ENCODE measurements around the gene ENTPD1. TPM values are rescaled to one million over a fixed set of nuclear protein-coding genes. Genes with fewer than 3 reads are reported as not detected.

The ENTPD1 gene
- total and polyA plus RNA-seq, 9 of the 15 experiments (the other 6 are each of a cell fraction or from before 2014, with no cell fraction given): 0.07 to 1.5 (median 0.37) TPM

DNA sequence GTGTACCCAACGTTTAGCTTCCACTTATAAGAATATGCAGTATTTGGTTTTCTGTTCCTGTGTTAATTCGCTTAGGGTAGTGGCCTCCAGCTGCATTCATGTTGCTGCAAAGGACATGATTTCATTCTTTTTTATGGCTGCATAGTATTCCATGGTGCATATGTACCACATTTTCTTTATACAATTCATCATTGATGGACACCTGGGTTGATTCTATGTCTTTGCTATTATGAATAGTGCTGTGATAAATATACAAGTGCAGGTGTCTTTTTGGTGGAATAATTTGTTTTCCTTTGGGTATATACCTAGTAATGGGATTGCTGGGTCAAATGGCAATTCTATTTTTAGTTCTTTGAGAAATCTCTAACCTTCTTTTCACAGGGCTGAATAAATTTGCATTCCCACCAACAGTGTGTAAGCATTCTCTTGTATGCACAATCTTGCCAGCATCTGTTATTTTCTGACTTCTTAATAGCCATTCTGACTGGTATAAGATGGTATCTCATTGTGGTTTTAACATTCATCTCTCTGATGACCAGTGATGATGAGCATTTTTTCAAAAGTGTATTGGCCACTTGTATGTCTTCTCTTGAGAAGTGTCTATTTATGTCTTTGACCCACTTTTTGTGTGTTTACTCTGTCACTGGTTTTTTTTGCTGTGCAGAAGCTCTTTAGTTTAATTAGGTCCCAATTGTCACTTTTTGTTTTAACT lies 79.3 kb downstream of the ENTPD1 start:
- Histone ChIP-seq H3K27me3 (ENCODE audit: control insufficient read depth in 2 of 2, insufficient read depth in 2 of 2, low read length in 2 of 2) (no peaks in the 10 kb centered on the region), H3K36me3 (ENCODE audit: control insufficient read depth, insufficient read depth, low read length) (no peaks in the 10 kb centered on the region), H3K9ac (ENCODE audit: insufficient read depth in 1 of 2, low read depth in 2 of 2, low read length in 2 of 2) (no peak overlapping the region), H3K4me1 (replicated peaks in 1 of 2; ENCODE audit: control insufficient read depth in 2 of 2, insufficient read depth in 2 of 2, low read length in 2 of 2) (no peaks in the 10 kb centered on the region), H4K20me1 (replicated peaks; ENCODE audit: control insufficient read depth, insufficient read depth, low read length) (no peaks in the 10 kb centered on the region), H3K9me3 (replicated peaks; ENCODE audit: control insufficient read depth, insufficient read depth, low read depth, low read length) (no peaks in the 10 kb centered on the region), H3K79me2 (ENCODE audit: control insufficient read depth, insufficient read depth, low read length) (no peaks in the 10 kb centered on the region), H3K27ac (ENCODE audit: extremely low read depth, low read depth, low read length) (no peak overlapping the region), H3K4me3 (no peak overlapping the region), H3K4me2 (ENCODE audit: insufficient read depth, low read length) (no peak overlapping the region), H3K9me1 (ENCODE audit: control insufficient read depth, insufficient read depth, low read length) (no peaks in the 10 kb centered on the region), H2AFZ (ENCODE audit: low read depth, low read length) (no peak overlapping the region)
- DNase-seq (ENCODE audit: extremely low read depth in 1 of 4, low spot score in 3 of 4): no peak
- TF ChIP-seq, protein P1, sequence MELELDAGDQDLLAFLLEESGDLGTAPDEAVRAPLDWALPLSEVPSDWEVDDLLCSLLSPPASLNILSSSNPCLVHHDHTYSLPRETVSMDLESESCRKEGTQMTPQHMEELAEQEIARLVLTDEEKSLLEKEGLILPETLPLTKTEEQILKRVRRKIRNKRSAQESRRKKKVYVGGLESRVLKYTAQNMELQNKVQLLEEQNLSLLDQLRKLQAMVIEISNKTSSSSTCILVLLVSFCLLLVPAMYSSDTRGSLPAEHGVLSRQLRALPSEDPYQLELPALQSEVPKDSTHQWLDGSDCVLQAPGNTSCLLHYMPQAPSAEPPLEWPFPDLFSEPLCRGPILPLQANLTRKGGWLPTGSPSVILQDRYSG (tag; conservative IDR thresholded peaks at IDR 0.05; ENCODE audit: low read depth): no peak
- TF ChIP-seq, protein P2, sequence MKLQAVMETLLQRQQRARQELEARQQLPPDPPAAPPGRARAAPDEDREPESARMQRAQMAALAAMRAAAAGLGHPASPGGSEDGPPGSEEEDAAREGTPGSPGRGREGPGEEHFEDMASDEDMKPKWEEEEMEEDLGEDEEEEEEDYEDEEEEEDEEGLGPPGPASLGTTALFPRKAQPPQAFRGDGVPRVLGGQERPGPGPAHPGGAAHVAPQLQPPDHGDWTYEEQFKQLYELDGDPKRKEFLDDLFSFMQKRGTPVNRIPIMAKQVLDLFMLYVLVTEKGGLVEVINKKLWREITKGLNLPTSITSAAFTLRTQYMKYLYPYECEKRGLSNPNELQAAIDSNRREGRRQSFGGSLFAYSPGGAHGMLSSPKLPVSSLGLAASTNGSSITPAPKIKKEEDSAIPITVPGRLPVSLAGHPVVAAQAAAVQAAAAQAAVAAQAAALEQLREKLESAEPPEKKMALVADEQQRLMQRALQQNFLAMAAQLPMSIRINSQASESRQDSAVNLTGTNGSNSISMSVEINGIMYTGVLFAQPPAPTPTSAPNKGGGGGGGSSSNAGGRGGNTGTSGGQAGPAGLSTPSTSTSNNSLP (IDR thresholded peaks at IDR 0.05; ENCODE audit: borderline replicate concordance, low read depth, low read length): no peak
- TF ChIP-seq, protein P3, sequence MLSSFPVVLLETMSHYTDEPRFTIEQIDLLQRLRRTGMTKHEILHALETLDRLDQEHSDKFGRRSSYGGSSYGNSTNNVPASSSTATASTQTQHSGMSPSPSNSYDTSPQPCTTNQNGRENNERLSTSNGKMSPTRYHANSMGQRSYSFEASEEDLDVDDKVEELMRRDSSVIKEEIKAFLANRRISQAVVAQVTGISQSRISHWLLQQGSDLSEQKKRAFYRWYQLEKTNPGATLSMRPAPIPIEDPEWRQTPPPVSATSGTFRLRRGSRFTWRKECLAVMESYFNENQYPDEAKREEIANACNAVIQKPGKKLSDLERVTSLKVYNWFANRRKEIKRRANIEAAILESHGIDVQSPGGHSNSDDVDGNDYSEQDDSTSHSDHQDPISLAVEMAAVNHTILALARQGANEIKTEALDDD (IDR thresholded peaks at IDR 0.05): no peak
- TF ChIP-seq ZNF146 (CRISPR knock-in tag; IDR thresholded peaks at IDR 0.05; ENCODE audit: unreplicated experiment): peak; percentile 68
- TF ChIP-seq RAD21 (CRISPR knock-in tag; conservative IDR thresholded peaks at IDR 0.05 in 1 of 2, IDR thresholded peaks at IDR 0.05 in 1 of 2): no peak
- no peak for TF ChIP-seq ZNF778 (CRISPR knock-in tag; IDR thresholded peaks at IDR 0.05)
- peak; percentile 11 for TF ChIP-seq RBM25 (IDR thresholded peaks at IDR 0.05; ENCODE audit: low read depth, low read length, severe bottlenecking)
- TF ChIP-seq, protein P4, sequence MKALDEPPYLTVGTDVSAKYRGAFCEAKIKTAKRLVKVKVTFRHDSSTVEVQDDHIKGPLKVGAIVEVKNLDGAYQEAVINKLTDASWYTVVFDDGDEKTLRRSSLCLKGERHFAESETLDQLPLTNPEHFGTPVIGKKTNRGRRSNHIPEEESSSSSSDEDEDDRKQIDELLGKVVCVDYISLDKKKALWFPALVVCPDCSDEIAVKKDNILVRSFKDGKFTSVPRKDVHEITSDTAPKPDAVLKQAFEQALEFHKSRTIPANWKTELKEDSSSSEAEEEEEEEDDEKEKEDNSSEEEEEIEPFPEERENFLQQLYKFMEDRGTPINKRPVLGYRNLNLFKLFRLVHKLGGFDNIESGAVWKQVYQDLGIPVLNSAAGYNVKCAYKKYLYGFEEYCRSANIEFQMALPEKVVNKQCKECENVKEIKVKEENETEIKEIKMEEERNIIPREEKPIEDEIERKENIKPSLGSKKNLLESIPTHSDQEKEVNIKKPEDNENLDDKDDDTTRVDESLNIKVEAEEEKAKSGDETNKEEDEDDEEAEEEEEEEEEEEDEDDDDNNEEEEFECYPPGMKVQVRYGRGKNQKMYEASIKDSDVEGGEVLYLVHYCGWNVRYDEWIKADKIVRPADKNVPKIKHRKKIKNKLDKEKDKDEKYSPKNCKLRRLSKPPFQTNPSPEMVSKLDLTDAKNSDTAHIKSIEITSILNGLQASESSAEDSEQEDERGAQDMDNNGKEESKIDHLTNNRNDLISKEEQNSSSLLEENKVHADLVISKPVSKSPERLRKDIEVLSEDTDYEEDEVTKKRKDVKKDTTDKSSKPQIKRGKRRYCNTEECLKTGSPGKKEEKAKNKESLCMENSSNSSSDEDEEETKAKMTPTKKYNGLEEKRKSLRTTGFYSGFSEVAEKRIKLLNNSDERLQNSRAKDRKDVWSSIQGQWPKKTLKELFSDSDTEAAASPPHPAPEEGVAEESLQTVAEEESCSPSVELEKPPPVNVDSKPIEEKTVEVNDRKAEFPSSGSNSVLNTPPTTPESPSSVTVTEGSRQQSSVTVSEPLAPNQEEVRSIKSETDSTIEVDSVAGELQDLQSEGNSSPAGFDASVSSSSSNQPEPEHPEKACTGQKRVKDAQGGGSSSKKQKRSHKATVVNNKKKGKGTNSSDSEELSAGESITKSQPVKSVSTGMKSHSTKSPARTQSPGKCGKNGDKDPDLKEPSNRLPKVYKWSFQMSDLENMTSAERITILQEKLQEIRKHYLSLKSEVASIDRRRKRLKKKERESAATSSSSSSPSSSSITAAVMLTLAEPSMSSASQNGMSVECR (CRISPR knock-in tag; IDR thresholded peaks at IDR 0.05): no peak
- no peak for TF ChIP-seq TRIM24 (IDR thresholded peaks at IDR 0.05)
- 0% methylated on average over 2 of the region's 2 CpGs for WGBS (ENCODE audit: insufficient coverage, low coverage, missing lambda C conversion rate)
- POLR2A ChIA-PET: no interaction called here
- no peak for ATAC-seq
- no TSS peak for BruUV-seq (replicated peaks)
- in situ Hi-C loops (cut with MboI) (loop anchor here (25.0 kb wide), 1 partner anchor 448 kb away; no protein-coding TSS in a partner anchor), intact Hi-C loops (cut with micrococcal nuclease) (no loop called here)
- no peak for FAIRE-seq
- CTCF ChIA-PET (ENCODE audit: low intra/inter-chr PET ratio): no interaction called here

Data from K562 (cell line).